Activated T-helper 1 cell treated with anti-CD3 and anti-CD28 coated beads, Interleukin-12 subunit alpha, Interleukin-12 subunit beta, Interleukin-2, Interleukin-4 antibody, amounts not matched to agents 30 ng/mL and 10 ng/mL and 1 ng/mL, durations not matched to agents 14 hours and 24 hours and 36 hours (primary cell): Measurements from ENCODE around the gene OPCML. TPM values are rescaled to one million over a fixed set of nuclear protein-coding genes. Genes with fewer than 3 reads are reported as not detected.

Source experiments
- DNase-seq: peaks from one replicate; pipeline ENCODE4 v3.0.0; 2021; ENCODE audit warnings: low spot score
- H3K27ac Mint-ChIP-seq: one replicate; pipeline ENCODE4 v1.8.0; 2021; ENCODE audit warnings: mild to moderate bottlenecking, mixed read lengths
- H3K27me3 Mint-ChIP-seq: one replicate; pipeline ENCODE4 v1.8.0; 2022; ENCODE audit warnings: mild to moderate bottlenecking, moderate library complexity, mixed read lengths; ENCODE audit not compliant: insufficient read depth
- H3K36me3 Mint-ChIP-seq: one replicate; pipeline ENCODE4 v1.8.0; 2021; ENCODE audit warnings: low read depth, mixed read lengths
- H3K4me1 Mint-ChIP-seq: one replicate; pipeline ENCODE4 v1.8.0; 2021; ENCODE audit warnings: low read depth, mixed read lengths
- H3K4me3 Mint-ChIP-seq: one replicate; pipeline ENCODE4 v1.8.0; 2021; ENCODE audit warnings: mild to moderate bottlenecking, moderate library complexity, mixed read lengths
- H3K9me3 Mint-ChIP-seq: one replicate; pipeline ENCODE4 v1.8.0; 2021; ENCODE audit warnings: mixed read lengths
- intact Hi-C: fragments of 100-400 bp; cut with micrococcal nuclease; formaldehyde crosslinking; loops from one replicate; pipeline ENCODE4 v1.15.1; 2024
- total RNA-seq: library from RNA; stranded (reverse); gene quantifications from 2 replicates; pipeline ENCODE4 v1.2.3, GENCODE V29; 2022

The OPCML gene
- total RNA-seq, 1 donor from 2014 or later = not detected

GRCh38 chr11:132811649-132812048 is 720.7 kb downstream of the OPCML start:
- Mint-ChIP-seq H3K4me3 (no peak overlapping the region), H3K36me3 (no peaks in the 10 kb centered on the region), H3K27me3 (no peaks in the 10 kb centered on the region), H3K4me1 (no peaks in the 10 kb centered on the region), H3K9me3 (peaks cover 6% of the 10 kb centered on the region), H3K27ac (no peak overlapping the region)
- DNase-seq = no peak
- intact Hi-C loops = no loop called here

GRCh38 chr11:132809070-132809469 is 723.2 kb downstream of the OPCML start:
- intact Hi-C loops = no loop called here
- Mint-ChIP-seq H3K27me3 (no peaks in the 10 kb centered on the region), H3K27ac (no peak overlapping the region), H3K4me3 (no peak overlapping the region), H3K4me1 (no peaks in the 10 kb centered on the region), H3K36me3 (no peaks in the 10 kb centered on the region), H3K9me3 (peaks cover 6% of the 10 kb centered on the region)
- DNase-seq = no peak

GRCh38 chr11:132804258-132804657 is 728.0 kb downstream of the OPCML start:
- DNase-seq = no peak
- no peak overlapping the region for H3K27ac Mint-ChIP-seq
- H3K36me3 Mint-ChIP-seq = no peaks in the 10 kb centered on the region
- no peaks in the 10 kb centered on the region for H3K27me3 Mint-ChIP-seq
- no peaks in the 10 kb centered on the region for H3K4me1 Mint-ChIP-seq
- no peaks in the 10 kb centered on the region for H3K9me3 Mint-ChIP-seq
- no peak overlapping the region for H3K4me3 Mint-ChIP-seq
- intact Hi-C loops = no loop called here

GRCh38 chr11:132803436-132803835 is 728.9 kb downstream of the OPCML start:
- H3K27ac Mint-ChIP-seq = no peak overlapping the region
- H3K4me3 Mint-ChIP-seq = no peak overlapping the region
- H3K9me3 Mint-ChIP-seq = no peaks in the 10 kb centered on the region
- DNase-seq = no peak
- H3K27me3 Mint-ChIP-seq = no peaks in the 10 kb centered on the region
- intact Hi-C loops = no loop called here
- H3K36me3 Mint-ChIP-seq = no peaks in the 10 kb centered on the region
- no peaks in the 10 kb centered on the region for H3K4me1 Mint-ChIP-seq

- H3K27ac Mint-ChIP-seq = no peak overlapping the region
- no peaks in the 10 kb centered on the region for H3K9me3 Mint-ChIP-seq
- no peak overlapping the region for H3K4me3 Mint-ChIP-seq
- no peaks in the 10 kb centered on the region for H3K4me1 Mint-ChIP-seq
- no peaks in the 10 kb centered on the region for H3K27me3 Mint-ChIP-seq
- H3K36me3 Mint-ChIP-seq = no peaks in the 10 kb centered on the region
- intact Hi-C loops = no loop called here
- no peak for DNase-seq
Observed at GRCh38 chr11:132802947-132803346, 729.4 kb downstream of the OPCML start.

- Mint-ChIP-seq H3K36me3 (no peaks in the 10 kb centered on the region), H3K9me3 (no peaks in the 10 kb centered on the region), H3K4me3 (no peak overlapping the region), H3K27me3 (no peaks in the 10 kb centered on the region), H3K27ac (no peak overlapping the region), H3K4me1 (no peaks in the 10 kb centered on the region)
- no peak for DNase-seq
- intact Hi-C loops = no loop called here
Observed at GRCh38 chr11:132793831-132794230, 738.5 kb downstream of the OPCML start.

- Mint-ChIP-seq H3K27ac (no peak overlapping the region), H3K4me3 (no peak overlapping the region)
Observed at GRCh38 chr11:132792341-132793140, 739.8 kb downstream of the OPCML start.

GRCh38 chr11:132790971-132791370 is 741.3 kb downstream of the OPCML start:
- Mint-ChIP-seq H3K4me1 (no peaks in the 10 kb centered on the region), H3K27ac (no peak overlapping the region), H3K27me3 (no peaks in the 10 kb centered on the region), H3K36me3 (no peaks in the 10 kb centered on the region), H3K9me3 (no peaks in the 10 kb centered on the region), H3K4me3 (no peak overlapping the region)
- no peak for DNase-seq
- intact Hi-C loops = no loop called here

More at GRCh38 chr11:132792341-132793140, 739.8 kb downstream of the OPCML start:
- no peaks in the 10 kb centered on the region for H3K36me3 Mint-ChIP-seq
- H3K4me1 Mint-ChIP-seq = no peaks in the 10 kb centered on the region
- H3K9me3 Mint-ChIP-seq = no peaks in the 10 kb centered on the region
- no peak for DNase-seq
- intact Hi-C loops = no loop called here
- H3K27me3 Mint-ChIP-seq = no peaks in the 10 kb centered on the region

- Mint-ChIP-seq H3K4me1 (no peaks in the 10 kb centered on the region), H3K27ac (no peak overlapping the region), H3K9me3 (no peaks in the 10 kb centered on the region), H3K36me3 (no peaks in the 10 kb centered on the region), H3K4me3 (no peak overlapping the region), H3K27me3 (no peaks in the 10 kb centered on the region)
- intact Hi-C loops = no loop called here
- no peak for DNase-seq
Observed at GRCh38 chr11:132790466-132790865, 741.8 kb downstream of the OPCML start.

- Mint-ChIP-seq H3K9me3 (no peaks in the 10 kb centered on the region), H3K4me1 (no peaks in the 10 kb centered on the region), H3K27me3 (no peaks in the 10 kb centered on the region), H3K27ac (no peak overlapping the region), H3K36me3 (no peaks in the 10 kb centered on the region), H3K4me3 (no peak overlapping the region)
- intact Hi-C loops = no loop called here
- no peak for DNase-seq
Observed at GRCh38 chr11:132788816-132789325, 743.4 kb downstream of the OPCML start.

- H3K27ac Mint-ChIP-seq = no peak overlapping the region
- DNase-seq = no peak
- no peaks in the 10 kb centered on the region for H3K9me3 Mint-ChIP-seq
- intact Hi-C loops = no loop called here
- H3K36me3 Mint-ChIP-seq = no peaks in the 10 kb centered on the region
- H3K27me3 Mint-ChIP-seq = no peaks in the 10 kb centered on the region
- H3K4me3 Mint-ChIP-seq = no peak overlapping the region
- H3K4me1 Mint-ChIP-seq = no peaks in the 10 kb centered on the region
Observed at GRCh38 chr11:132785878-132786277, 746.4 kb downstream of the OPCML start.

GRCh38 chr11:132784441-132784840 is 747.9 kb downstream of the OPCML start:
- no peaks in the 10 kb centered on the region for H3K4me1 Mint-ChIP-seq
- DNase-seq = no peak
- no peaks in the 10 kb centered on the region for H3K27me3 Mint-ChIP-seq
- intact Hi-C loops = no loop called here
- H3K4me3 Mint-ChIP-seq = no peak overlapping the region
- H3K27ac Mint-ChIP-seq = no peak overlapping the region
- no peaks in the 10 kb centered on the region for H3K9me3 Mint-ChIP-seq
- no peaks in the 10 kb centered on the region for H3K36me3 Mint-ChIP-seq

- no peaks in the 10 kb centered on the region for H3K9me3 Mint-ChIP-seq
- no peak for DNase-seq
- no peak overlapping the region for H3K4me3 Mint-ChIP-seq
- intact Hi-C loops = no loop called here
- no peak overlapping the region for H3K27ac Mint-ChIP-seq
- no peaks in the 10 kb centered on the region for H3K4me1 Mint-ChIP-seq
- H3K36me3 Mint-ChIP-seq = no peaks in the 10 kb centered on the region
- H3K27me3 Mint-ChIP-seq = no peaks in the 10 kb centered on the region
Observed at GRCh38 chr11:132782102-132782501, 750.2 kb downstream of the OPCML start.
